Measurements from ENCODE around the gene NFE2L2.
"Not testable (repeated sequence)": the region's sequence is repeated elsewhere in the genome, so short reads cannot be mapped to it uniquely, and the experiment has no call there.

The NFE2L2 gene

DNA sequence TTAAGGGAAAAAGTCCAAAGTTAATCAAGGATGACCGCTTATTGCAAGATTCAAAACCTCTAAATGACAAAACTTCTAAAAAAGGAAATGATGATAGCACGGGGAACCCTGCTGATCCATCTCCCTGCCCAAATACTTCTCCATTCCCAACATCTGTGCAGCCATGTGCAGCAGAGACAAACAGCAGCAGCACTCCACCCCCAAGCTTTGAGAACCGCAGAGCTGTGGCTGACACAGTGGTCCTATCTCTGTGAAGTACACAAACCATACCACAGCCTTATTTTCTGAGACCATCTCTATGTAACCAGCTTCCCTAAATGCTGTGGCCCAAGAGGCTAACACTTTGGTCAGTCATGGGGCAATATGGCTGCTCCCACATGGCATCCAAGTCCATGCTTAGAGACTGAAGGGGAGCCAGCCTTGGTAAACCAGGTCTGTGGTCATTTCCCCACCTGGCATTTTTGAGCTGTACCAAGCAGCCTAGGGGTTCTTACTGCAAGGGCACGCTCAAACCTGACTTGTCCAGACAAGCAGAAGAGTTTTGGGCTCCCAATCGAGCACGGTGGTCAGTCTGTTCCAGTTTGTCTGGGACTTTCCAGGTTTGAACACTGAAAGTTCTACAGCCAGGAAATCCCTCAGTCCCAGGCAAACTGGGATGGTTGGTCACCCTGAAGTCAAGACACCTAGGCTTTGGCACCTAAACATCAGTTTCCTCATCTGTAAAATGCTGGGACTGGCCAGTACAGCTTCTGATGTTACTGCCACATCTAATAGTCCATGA, 17.1 kb upstream of the NFE2L2 start:
- no peak for DNase-seq (ENCODE audit: low read depth in 2 of 2, low spot score in 1 of 2)

DNA sequence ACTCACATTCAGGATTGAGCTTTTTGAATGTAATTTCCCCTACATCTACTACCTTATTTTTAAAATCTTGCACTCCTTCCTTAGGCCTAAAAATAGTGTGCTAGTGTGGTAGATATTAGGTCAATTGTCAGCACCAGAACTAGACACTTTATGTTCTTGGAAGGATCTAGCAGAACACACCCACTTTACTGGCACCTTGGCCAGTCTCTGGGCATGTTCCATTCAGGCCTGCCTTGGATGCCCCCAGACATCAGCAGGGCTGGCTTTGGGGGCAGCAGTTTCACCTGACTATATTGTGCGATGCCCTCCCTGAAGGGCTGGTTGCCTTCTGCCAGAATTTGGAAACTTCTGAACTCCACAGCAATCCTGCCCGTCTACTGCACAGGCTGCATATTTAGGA, 15.3 kb upstream of the NFE2L2 start:
- no peak for DNase-seq (ENCODE audit: low read depth in 2 of 2, low spot score in 1 of 2)

DNA sequence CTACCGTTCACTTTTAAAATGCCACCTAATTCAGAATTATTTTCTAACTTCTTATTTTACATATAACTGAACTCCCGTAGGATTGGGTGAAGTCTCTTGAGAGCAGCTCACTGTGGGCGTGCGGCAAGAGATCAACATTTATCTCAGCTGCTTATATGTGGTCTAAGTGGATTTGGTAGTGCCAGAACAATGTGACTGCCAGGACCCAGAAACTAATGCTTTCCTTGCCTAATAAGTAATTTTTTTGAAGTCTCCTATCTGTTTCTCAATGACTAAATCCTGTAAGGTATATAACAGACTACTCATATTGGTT, 11.2 kb upstream of the NFE2L2 start:
- DNase-seq (ENCODE audit: low read depth in 2 of 2, low spot score in 1 of 2): no peak

DNA sequence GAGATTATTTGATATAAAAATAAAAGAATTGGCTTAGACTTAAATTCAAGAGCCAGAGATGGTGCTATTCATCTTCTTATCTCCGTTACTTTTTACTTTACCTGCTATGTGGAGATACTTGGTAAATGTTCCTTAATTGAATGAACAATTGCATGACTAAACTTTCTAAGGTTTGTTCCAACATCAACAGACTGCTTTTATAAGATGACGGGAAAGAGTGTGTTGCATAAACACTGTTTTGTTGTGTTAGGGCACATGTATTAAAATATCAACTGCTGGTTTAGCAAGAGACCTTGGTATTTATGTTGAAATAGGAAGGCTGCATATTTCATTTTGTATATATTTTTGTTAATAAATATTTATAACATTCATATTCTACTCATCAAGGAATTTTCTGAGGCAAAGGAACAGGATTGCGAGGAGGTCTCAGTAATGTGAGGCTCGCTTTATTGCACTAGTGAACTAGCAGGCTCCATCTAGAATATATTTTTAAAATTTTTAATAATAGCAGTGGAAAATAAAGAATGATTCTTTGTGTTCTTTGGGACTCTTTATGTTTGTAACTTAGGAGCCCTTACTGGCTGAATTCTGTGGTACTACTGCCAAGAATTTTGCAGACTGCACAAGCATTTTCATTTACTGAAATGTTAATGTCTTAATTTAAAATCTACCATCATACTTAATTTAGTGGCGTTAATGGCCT, 10.7 kb upstream of the NFE2L2 start:
- no peak for DNase-seq (ENCODE audit: low read depth in 2 of 2, low spot score in 1 of 2)

DNA sequence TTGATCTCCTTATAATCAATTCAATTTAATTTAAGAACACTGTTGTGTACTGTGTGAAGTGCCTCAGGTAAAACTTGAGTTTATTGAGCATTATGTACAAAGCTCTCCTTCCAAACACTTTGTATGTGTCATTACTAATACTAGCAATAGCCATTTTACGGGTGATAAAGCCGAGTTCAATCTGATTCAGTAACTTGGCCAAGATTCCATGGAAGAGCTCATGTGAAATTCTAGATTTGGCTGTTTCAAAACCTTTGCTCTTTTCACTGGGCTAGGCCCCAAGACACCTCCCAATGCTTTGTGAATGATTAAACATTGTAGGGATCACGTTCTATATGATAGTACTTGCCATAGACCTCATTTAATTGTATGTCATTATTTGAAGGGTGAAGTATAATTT, 8.9 kb upstream of the NFE2L2 start:
- no peak for DNase-seq (ENCODE audit: low read depth in 2 of 2, low spot score in 1 of 2)

DNA sequence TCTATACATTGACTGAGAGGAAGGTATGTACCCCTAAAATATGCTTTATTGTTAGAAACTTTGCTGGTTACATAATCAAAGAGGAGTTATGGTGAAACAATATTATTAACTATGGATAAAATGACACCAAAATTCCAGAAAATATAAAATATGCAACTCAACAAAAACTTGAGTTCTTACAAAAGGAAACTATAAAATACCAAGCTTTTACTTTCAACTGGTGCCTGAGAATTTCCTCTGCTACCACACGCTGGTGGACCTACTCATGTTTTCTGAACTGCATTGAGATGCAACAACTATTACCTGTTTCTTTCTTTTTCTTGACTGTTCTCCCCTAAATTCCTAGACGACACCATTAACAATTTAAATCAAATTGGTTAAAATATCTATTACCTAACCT, 8.2 kb upstream of the NFE2L2 start:
- no peak for DNase-seq (ENCODE audit: low read depth in 2 of 2, low spot score in 1 of 2)

DNA sequence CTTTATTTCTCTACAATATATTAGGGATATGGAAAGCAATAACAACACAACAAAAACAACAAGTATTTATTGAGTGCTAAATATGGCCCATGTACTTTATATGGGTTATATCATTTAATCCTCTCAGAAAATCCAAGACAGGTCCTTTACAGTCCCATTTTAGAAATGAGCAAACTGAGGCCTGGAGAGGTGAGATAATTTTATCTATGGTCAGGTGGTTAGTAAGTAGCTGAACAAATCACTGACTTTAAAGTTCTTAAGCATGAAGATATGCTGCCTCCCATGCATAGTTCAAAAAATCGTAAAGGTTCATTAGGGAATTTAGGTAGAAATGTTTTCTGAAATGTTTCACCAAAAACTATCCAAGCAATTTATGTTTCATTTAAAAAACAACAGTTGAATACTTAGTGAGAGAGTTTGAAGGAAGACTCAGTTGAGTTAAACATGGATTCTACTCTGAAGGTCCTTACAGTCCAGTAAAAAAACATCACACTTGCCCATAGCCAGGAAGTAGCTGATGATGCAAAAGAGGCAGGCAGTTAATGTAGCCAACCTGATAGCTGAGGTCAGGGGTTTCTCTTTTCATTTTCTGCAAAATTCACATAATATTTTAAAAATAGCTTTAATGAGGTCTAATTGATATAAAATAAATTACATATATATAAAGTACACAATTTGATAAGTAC, 7.6 kb upstream of the NFE2L2 start:
- no peak for DNase-seq (ENCODE audit: low read depth in 2 of 2, low spot score in 1 of 2)

DNA sequence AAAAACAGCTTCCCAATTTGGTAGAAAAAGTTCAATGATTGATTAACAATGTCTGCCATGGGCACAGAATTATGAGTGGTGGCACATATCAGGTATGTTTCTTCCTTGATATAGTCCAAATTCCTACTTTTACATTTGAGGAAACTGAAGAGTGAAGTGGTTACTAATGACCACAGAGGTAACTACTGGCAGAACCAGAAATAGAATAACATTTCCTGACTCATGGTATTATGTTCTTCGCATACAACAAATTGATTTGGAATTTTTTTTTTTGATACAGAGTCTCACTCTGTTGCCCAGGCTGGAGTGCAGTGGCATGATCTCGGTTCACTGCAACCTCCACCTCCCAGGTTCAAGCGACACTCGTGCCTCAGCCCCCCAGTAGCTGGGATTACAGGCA, 6.0 kb upstream of the NFE2L2 start:
- no peak for DNase-seq (ENCODE audit: low read depth in 2 of 2, low spot score in 1 of 2)

DNA sequence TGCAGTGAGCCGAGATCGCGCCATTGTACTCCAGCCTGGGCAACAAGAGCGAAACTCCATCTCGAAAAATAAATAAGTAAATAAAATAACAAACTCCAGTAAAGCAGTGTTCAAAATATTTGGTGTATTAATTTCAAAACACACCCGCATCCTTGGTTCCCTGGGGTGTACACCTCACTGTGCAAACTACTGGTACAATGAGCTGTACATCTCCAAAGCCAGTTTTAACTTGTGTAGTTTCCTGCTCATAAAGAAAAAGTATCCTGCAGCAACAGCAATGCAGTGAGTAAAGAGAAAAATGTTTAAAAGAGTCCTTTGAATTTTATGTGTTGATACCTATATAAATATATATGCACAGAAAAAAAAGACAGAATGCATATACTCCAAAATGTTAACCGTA, 4.4 kb upstream of the NFE2L2 start:
- DNase-seq (ENCODE audit: low read depth in 2 of 2, low spot score in 1 of 2): no peak

DNA sequence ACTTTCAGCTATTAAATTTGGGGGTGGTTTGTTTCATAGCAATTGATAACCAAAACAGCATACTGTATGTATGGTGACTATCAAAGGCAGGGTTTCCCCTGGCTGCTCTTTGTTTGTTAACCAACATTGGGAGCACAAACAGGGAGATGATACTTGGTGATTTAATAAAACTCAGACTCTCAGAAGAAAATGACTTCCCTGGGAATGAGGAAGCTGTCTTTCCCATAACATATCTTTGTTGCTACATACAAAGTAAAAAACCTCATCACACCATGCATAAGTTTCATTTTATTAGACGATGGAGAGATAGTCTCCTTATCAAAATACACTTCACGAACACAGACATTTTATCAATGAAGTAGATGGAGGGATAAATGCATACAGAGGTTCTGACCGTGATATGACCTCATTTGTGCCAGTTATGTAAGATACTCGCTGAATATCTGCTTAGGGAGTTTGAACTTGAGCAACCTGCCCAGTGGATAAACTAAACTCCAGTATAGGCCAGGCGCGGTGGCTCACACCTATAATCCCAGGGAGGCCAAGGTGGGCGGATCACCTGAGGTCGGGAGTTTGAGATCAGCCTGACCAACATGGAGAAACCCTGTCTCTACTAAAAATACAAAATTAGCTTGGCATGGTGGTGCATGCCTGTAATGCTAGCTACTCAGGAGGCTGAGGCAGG, 3.8 kb upstream of the NFE2L2 start:
- no peak for DNase-seq (ENCODE audit: low read depth in 2 of 2, low spot score in 1 of 2)

DNA sequence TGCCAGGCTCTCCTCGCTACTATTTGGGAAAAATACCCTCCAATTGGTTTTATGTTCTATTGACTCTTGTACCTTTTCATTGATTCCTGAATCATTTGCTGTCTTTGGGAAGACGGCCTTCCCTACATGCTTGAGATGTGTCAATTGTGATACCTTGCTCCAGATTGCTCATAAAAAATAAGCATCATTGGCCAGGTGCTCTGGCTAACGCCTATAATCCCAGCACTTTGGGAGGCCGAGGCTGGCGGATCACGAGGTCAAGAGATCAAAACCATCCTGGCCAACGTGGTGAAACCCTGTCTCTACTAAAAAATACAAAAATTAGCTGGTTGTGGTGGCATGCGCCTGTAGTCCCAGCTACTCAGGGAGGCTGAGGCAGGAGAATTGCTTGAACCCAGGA, 2.4 kb upstream of the NFE2L2 start:
- not testable (repeated sequence) for DNase-seq (ENCODE audit: low read depth in 2 of 2, low spot score in 1 of 2)

DNA sequence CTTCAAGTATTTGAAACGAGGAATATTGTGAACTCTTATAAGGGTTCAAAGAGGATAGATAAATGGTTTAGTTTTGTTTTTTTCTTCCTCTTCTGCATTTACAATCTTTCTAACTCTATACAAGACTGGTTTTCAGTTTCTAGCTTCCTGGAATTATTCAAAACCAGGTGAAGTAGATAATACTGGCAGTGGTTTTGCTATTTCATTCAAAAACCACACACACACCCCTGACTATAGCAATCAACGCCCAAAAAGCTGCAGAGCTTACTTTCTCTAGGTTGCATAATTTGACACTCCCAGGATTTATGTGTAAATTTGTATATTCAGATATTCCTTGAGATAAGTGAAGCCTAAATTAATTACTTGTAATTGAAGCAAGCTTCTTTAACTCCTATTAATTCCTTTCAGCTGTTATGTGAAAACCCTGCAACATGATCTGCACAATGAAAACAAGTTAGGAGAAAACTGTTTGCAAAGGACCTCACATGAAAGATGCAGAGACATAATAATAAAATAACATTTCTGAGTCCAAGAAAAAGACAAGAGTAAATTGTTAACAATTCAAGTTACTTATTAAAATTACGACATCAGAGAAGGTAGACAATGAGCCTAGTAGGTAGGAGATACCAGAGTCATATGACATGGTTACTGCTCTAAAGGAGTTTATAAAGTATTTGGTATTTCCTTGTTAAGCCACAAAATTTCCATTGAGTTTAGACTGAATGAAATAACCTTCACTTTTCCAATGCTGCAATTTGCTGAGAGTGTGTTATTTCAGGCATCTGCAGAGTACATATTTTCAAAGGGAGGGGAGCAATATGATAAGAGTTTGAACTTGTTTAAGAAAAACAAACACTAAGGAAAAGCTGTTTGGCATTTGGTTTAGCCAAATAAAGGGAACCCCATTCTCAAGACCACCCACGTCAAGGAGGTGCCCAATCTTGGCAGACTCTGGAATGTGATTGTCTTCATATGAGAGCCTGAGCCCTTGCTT, 1.6 kb upstream of the NFE2L2 start:
- no peak for DNase-seq (ENCODE audit: low read depth in 2 of 2, low spot score in 1 of 2)

DNA sequence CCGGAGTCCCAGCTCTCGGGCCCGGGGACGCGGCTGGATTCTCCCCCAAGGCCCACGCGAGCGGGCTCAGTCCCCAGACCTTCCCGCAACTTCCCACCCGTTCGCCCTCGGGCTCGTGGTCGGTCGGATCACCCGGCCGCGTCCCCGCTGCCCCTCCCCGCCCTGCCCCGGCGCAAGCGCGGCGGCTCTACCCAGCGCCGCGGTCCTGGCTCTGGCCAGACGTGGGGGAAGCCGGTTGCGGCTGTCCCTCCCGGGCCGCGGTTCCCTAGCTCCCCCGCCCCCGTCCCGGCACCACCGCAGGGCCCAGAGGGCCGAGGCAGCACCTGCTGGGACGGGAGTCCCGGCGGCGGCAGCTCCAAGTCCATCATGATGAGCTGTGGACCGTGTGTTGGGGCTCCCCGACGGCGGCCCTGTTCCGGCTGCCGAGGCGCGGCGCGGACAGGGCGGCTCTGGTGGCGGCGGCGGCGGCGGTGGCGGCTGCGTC, 276 bp downstream of the NFE2L2 start:
- peak in 1 of 2 donors; percentile 7 for DNase-seq (ENCODE audit: low read depth in 2 of 2, low spot score in 1 of 2)

DNA sequence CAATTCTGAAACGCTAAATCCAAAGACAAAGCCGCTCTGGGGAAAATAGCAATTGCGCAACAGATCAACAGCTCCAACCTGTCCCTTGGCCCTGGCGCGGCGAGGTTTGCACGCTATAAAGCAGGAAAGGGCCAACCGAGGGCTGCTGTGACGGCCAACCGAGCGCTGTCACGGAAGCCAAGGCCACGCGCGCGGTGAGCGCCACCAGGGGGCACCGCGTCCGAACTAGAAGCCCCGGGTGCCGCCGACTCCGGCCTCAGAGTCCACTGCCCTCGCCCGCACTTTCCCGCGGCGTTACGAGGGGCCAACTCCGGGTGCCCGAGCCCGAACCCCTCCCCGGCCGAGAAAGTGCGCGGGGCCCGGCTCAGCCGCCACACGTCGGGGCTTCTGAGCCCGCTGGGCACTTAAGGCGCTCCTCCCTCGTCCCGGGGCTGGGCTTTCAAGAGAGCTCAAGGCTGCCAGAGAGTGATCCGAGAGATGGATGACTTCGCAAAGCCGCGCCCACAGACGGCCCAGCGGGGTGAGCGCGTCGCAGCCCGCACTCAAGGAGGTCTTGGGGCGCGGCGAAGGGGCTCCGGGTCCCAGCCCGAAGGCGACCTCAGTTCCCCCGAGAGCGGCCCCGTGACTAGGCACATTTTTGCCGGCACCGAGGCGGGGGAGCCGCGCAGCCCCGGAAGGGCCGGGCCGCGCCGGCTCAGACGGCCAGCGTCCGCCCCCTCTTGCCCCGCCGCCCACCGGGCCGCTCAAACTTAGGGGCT, 897 bp downstream of the NFE2L2 start:
- peak; percentile 89 to 90 for DNase-seq (ENCODE audit: low read depth in 2 of 2, low spot score in 1 of 2)

DNA sequence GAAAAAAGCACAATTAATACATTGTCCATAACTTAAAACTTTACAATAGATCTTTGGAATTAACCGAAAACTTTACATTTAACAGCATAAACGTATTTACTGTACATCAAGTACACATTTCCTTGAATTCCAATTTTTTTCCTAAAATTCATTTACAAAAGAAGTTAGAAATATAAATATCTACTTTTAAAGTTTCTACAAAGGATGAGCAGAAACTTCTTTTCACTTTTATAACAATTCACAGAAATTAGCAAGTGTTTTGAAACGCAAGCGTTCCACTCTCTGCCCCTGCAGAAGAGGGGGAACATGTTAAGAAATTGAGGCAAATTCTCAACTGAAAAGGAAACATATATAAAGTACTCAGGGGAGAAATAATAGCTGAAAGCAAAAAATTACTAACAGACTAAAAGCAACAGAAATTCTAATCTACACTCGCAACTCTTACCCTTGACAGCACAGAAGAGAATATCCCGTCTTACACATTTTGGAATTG, 1.5 kb downstream of the NFE2L2 start:
- DNase-seq (ENCODE audit: low read depth in 2 of 2, low spot score in 1 of 2): no peak

DNA sequence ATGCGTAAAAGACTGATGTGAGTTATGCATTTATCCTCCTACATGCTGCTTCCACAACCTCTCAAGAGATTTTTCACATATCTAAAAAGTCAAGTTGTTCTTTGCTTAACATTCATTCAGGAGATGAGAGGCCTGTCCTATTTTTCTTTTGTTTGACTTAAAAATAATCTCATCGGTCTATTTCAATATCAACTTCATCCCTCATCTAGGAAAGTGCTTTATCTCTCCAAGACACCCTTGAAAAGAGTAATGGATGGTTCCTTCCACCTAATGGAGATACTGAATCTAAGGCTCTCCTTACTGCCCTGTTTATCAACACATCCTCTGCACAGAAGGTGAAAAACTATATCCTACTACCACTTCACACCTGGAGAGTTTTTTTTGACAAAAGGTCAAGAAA, 2.4 kb downstream of the NFE2L2 start:
- DNase-seq (ENCODE audit: low read depth in 2 of 2, low spot score in 1 of 2): no peak

DNA sequence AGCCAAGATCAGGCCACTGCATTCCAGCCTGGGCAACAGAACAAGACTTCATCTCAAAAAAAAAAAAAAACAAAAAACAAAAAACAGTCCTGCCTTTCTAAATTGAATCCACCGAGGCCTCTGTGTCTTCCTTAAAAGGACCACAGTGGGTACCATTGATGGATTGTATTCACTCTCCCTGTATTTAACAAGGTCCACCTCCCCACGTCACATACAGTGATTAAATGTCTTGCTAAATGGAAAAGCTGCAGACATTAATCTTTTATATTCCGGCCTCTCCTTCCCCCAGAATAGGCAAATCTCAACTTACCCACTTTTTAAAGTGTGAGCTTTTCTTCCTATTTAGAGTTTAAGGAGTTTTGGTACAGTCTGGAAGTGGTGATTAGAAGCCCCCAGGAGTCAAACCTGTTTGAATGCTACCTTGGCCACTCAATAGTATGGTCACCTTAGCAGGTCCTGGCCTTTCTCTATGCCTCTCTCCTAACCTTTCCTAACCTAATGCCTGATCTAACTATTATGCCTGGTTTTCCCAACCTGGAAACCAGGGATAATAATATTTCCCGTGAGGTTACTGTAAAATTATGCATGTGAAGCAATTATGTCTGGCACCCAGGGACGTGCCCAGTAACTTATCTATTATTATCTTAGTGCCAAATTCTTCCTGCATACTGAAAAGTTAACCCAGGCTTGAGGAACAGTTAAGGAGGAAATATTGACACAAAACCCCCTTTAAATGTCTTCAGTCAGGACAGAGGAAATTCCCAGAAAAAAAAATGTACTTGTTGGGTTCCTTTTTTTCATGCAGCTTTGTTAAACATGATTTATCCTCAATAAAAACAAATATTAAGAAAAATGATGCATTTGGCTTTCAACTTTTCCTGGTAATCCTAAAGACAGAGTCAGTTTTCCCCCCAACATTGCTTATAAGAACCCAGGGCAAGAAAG, 3.1 kb downstream of the NFE2L2 start:
- DNase-seq (ENCODE audit: low read depth in 2 of 2, low spot score in 1 of 2): no peak

DNA sequence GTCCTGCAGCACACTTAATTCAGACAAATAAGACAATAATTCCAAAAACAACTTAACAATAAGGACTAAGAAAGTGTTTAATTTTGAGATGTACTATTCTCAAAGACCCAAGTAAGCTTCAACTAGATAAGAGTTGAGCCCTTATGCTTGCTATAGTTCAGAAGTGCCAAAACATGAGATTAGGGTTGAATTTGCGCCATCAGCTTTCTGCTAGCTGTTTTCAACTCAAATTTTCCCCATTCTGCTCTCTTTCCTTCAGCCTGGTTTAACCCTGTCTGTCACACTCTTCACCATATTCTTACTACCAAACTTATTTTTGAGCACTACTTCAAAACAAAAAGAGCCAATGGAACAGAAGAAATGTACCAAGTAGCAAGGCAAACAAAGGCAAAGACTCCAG, 4.1 kb downstream of the NFE2L2 start:
- DNase-seq (ENCODE audit: low read depth in 2 of 2, low spot score in 1 of 2): no peak
